ENCODE data around the gene CLDN5.

The CLDN5 gene

DNA sequence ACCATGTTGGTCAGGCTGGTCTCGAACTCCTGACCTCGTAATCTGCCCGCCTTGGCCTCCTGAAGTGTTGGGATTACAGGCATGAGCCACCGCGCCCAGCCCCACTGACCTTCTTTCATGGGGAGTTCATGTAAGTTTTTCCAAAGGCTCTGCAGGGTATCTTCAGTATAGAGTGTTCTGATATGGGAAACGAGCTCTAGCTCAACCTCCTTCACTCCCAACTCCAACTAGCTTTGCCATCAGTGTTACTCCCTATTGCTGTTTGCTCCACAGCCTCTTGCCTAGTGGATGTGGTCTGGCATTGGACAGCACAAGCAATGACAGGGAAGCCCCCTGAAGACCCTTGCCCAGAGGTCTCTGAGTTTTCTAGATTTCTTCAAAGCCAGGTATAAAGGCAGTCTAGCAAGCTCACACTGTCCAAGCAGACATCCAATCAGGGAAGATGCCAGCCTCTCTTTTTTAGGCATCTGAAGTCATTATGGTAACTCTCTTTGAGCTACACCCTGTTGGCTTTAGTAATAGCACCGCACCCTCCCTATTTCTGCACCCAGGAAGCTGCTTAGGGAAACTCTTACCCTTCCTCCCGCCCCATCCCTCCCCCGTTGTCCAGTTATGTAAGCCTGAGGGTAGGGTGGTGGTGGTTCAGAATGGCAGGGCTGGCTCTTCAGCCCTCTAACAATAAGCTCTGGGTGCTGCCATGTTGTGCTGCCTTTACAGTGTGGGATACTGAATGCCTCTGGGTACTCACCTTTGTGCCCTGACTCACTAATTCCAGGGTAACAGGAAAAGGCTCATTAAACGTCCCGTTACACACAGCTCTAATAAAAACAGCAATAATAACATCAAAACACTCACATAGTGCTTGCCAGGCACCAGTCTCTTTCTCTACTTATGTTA, 41.4 kb upstream of the CLDN5 start:
- H3K36me3 ChIP-seq (ENCODE audit: control insufficient read depth, insufficient read depth, low read length): no peaks in the 10 kb centered on the region
- no peaks in the 10 kb centered on the region for H3K9me3 ChIP-seq (ENCODE audit: control insufficient read depth, low read length)
- DNase-seq: no peak
- no peak overlapping the region for H3K27ac ChIP-seq (ENCODE audit: insufficient read depth, low read length, poor library complexity, severe bottlenecking)
- no peaks in the 10 kb centered on the region for H3K4me1 ChIP-seq (ENCODE audit: control insufficient read depth, insufficient read depth, low read length, poor library complexity, severe bottlenecking)
- no peaks in the 10 kb centered on the region for H3K27me3 ChIP-seq (replicated peaks; ENCODE audit: control insufficient read depth, insufficient read depth, low read length, poor library complexity, severe bottlenecking)
- no peak overlapping the region for H3K4me3 ChIP-seq (ENCODE audit: insufficient read depth, low read depth, low read length, poor library complexity, severe bottlenecking)

- no peak for DNase-seq
- no peak overlapping the region for H3K4me3 ChIP-seq (ENCODE audit: insufficient read depth, low read depth, low read length, poor library complexity, severe bottlenecking)
- H3K27ac ChIP-seq (ENCODE audit: insufficient read depth, low read length, poor library complexity, severe bottlenecking): no peak overlapping the region
- no peaks in the 10 kb centered on the region for H3K27me3 ChIP-seq (replicated peaks; ENCODE audit: control insufficient read depth, insufficient read depth, low read length, poor library complexity, severe bottlenecking)
- H3K36me3 ChIP-seq (ENCODE audit: control insufficient read depth, insufficient read depth, low read length): no peaks in the 10 kb centered on the region
- H3K4me1 ChIP-seq (ENCODE audit: control insufficient read depth, insufficient read depth, low read length, poor library complexity, severe bottlenecking): no peaks in the 10 kb centered on the region
- no peaks in the 10 kb centered on the region for H3K9me3 ChIP-seq (ENCODE audit: control insufficient read depth, low read length)
Observed at GRCh38 chr22:19559956-19560355, 35.7 kb upstream of the CLDN5 start.

GRCh38 chr22:19559324-19559811, 35.2 kb upstream of the CLDN5 start:
- no peak for DNase-seq
- Histone ChIP-seq H3K9me3 (ENCODE audit: control insufficient read depth, low read length) (no peaks in the 10 kb centered on the region), H3K36me3 (ENCODE audit: control insufficient read depth, insufficient read depth, low read length) (no peaks in the 10 kb centered on the region), H3K27ac (ENCODE audit: insufficient read depth, low read length, poor library complexity, severe bottlenecking) (no peak overlapping the region), H3K4me3 (ENCODE audit: insufficient read depth, low read depth, low read length, poor library complexity, severe bottlenecking) (no peak overlapping the region), H3K27me3 (replicated peaks; ENCODE audit: control insufficient read depth, insufficient read depth, low read length, poor library complexity, severe bottlenecking) (no peaks in the 10 kb centered on the region), H3K4me1 (ENCODE audit: control insufficient read depth, insufficient read depth, low read length, poor library complexity, severe bottlenecking) (no peaks in the 10 kb centered on the region)

DNA sequence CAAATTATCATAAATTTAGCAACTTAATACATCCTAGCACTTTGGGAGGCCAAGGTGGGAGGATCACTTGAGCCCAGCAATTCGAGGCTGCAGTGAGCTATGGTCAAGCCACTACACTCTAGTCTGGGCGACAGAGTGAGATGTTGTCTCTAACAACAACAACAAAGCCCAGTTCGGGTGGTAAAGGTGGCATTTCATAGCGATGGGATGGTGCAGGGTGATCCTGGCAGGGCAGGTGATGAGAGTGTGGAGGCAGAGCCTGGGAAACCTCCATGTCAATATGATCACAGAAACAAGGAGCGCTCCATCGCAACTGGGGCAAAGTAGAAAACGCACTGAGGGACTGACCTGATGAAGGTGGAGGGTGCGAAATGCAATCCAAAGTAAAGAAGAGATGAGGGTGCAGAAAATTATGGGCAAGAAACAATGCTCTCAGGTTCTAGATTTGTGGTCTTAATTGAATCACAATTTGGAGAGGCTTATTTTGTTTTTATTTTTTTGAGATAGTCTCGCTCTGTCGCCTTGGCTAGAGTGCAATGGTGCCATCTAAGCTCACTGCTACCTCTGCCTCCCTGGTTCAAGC, 32.8 kb upstream of the CLDN5 start:
- no peaks in the 10 kb centered on the region for H3K4me1 ChIP-seq (ENCODE audit: control insufficient read depth, insufficient read depth, low read length, poor library complexity, severe bottlenecking)
- H3K27me3 ChIP-seq (replicated peaks; ENCODE audit: control insufficient read depth, insufficient read depth, low read length, poor library complexity, severe bottlenecking): no peaks in the 10 kb centered on the region
- no peak for DNase-seq
- H3K4me3 ChIP-seq (ENCODE audit: insufficient read depth, low read depth, low read length, poor library complexity, severe bottlenecking): no peak overlapping the region
- no peaks in the 10 kb centered on the region for H3K36me3 ChIP-seq (ENCODE audit: control insufficient read depth, insufficient read depth, low read length)
- H3K9me3 ChIP-seq (ENCODE audit: control insufficient read depth, low read length): no peaks in the 10 kb centered on the region
- H3K27ac ChIP-seq (ENCODE audit: insufficient read depth, low read length, poor library complexity, severe bottlenecking): no peak overlapping the region

DNA sequence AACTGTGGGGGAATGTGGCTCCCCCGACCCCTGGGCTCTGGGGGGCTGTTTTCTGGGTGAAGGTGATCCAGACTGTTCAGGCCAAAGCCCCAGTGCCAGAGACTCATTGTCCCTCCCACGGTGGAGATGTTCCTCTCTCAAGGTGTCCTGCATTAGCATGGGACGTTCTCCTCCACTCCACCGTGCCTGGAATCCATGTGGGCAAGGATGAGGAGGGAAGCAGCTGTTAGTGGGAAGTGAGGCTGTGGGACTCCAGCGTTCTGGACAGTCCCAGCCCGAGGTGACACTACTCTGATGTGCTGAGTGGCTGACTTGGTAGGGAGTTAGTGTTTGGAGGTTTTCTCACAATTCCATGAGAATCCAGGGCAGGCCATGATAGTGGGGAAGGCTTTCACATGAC, 31.4 kb upstream of the CLDN5 start:
- no peak for DNase-seq
- Histone ChIP-seq H3K27ac (ENCODE audit: insufficient read depth, low read length, poor library complexity, severe bottlenecking) (no peak overlapping the region), H3K9me3 (ENCODE audit: control insufficient read depth, low read length) (no peaks in the 10 kb centered on the region), H3K36me3 (ENCODE audit: control insufficient read depth, insufficient read depth, low read length) (no peaks in the 10 kb centered on the region), H3K4me3 (ENCODE audit: insufficient read depth, low read depth, low read length, poor library complexity, severe bottlenecking) (no peak overlapping the region), H3K27me3 (replicated peaks; ENCODE audit: control insufficient read depth, insufficient read depth, low read length, poor library complexity, severe bottlenecking) (no peaks in the 10 kb centered on the region), H3K4me1 (ENCODE audit: control insufficient read depth, insufficient read depth, low read length, poor library complexity, severe bottlenecking) (no peaks in the 10 kb centered on the region)

DNA sequence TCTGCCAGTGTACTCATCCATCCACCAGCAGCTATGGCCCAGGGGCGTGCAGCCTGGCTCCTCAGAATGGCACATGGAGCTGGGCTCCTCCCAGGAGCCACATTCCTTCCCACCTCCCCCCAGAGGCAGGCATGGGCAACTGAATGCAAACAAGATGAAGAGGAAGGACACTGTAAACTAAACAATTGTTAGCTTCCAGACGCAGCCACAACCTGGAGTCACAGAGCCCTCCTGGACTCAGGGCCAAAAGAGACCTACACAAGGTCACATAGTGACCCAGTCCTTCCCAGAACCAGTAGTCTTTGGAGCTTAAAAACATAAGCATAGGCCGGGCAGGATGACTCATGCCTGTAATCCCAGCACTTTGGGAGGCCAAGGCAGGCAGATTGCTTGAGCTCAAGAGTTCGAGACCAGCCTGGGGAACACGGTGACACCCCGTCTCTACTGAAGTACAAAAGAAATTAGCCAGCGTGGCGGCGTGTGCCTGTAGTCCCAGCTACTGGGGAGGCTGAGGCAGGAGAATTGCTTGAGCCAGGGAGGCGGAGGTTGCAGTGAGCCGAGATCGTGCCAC, 30.7 kb upstream of the CLDN5 start:
- DNase-seq: no peak
- Histone ChIP-seq H3K4me3 (ENCODE audit: insufficient read depth, low read depth, low read length, poor library complexity, severe bottlenecking) (no peak overlapping the region), H3K27me3 (replicated peaks; ENCODE audit: control insufficient read depth, insufficient read depth, low read length, poor library complexity, severe bottlenecking) (no peaks in the 10 kb centered on the region), H3K27ac (ENCODE audit: insufficient read depth, low read length, poor library complexity, severe bottlenecking) (no peak overlapping the region), H3K9me3 (ENCODE audit: control insufficient read depth, low read length) (no peaks in the 10 kb centered on the region), H3K36me3 (ENCODE audit: control insufficient read depth, insufficient read depth, low read length) (no peaks in the 10 kb centered on the region), H3K4me1 (ENCODE audit: control insufficient read depth, insufficient read depth, low read length, poor library complexity, severe bottlenecking) (no peaks in the 10 kb centered on the region)

- Histone ChIP-seq H3K27ac (ENCODE audit: insufficient read depth, low read length, poor library complexity, severe bottlenecking) (no peak overlapping the region), H3K4me3 (ENCODE audit: insufficient read depth, low read depth, low read length, poor library complexity, severe bottlenecking) (no peak overlapping the region), H3K4me1 (ENCODE audit: control insufficient read depth, insufficient read depth, low read length, poor library complexity, severe bottlenecking) (no peaks in the 10 kb centered on the region), H3K36me3 (ENCODE audit: control insufficient read depth, insufficient read depth, low read length) (no peaks in the 10 kb centered on the region), H3K27me3 (replicated peaks; ENCODE audit: control insufficient read depth, insufficient read depth, low read length, poor library complexity, severe bottlenecking) (no peaks in the 10 kb centered on the region), H3K9me3 (ENCODE audit: control insufficient read depth, low read length) (no peaks in the 10 kb centered on the region)
- no peak for DNase-seq
Observed at GRCh38 chr22:19553201-19553600, 29.0 kb upstream of the CLDN5 start.

DNA sequence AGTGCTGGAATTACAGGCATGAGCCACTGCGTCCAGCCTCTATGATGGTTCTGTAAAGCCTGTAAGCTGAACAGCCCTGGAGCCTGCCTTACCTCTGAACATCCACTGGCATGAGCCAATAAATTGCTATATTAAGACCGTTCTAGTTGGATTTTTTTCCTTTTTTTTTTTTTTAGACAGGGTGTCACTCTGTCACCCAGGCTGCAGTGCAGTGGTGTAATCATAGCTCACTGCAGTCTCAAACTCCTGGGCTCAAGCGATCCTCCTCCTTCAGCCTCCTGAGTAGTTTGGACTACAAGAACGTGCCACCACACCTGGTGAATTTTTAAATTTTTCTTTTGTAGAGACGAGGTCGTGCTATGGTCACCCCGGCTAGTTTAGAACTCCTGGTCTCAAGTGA, 26.2 kb upstream of the CLDN5 start:
- H3K4me1 ChIP-seq (ENCODE audit: control insufficient read depth, insufficient read depth, low read length, poor library complexity, severe bottlenecking): no peaks in the 10 kb centered on the region
- no peaks in the 10 kb centered on the region for H3K9me3 ChIP-seq (ENCODE audit: control insufficient read depth, low read length)
- no peaks in the 10 kb centered on the region for H3K36me3 ChIP-seq (ENCODE audit: control insufficient read depth, insufficient read depth, low read length)
- no peak overlapping the region for H3K27ac ChIP-seq (ENCODE audit: insufficient read depth, low read length, poor library complexity, severe bottlenecking)
- no peaks in the 10 kb centered on the region for H3K27me3 ChIP-seq (replicated peaks; ENCODE audit: control insufficient read depth, insufficient read depth, low read length, poor library complexity, severe bottlenecking)
- H3K4me3 ChIP-seq (ENCODE audit: insufficient read depth, low read depth, low read length, poor library complexity, severe bottlenecking): no peak overlapping the region
- no peak for DNase-seq

- Histone ChIP-seq H3K4me1 (ENCODE audit: control insufficient read depth, insufficient read depth, low read length, poor library complexity, severe bottlenecking) (no peaks in the 10 kb centered on the region), H3K9me3 (ENCODE audit: control insufficient read depth, low read length) (no peaks in the 10 kb centered on the region)
Observed at GRCh38 chr22:19549428-19549827, 25.2 kb upstream of the CLDN5 start.

DNA sequence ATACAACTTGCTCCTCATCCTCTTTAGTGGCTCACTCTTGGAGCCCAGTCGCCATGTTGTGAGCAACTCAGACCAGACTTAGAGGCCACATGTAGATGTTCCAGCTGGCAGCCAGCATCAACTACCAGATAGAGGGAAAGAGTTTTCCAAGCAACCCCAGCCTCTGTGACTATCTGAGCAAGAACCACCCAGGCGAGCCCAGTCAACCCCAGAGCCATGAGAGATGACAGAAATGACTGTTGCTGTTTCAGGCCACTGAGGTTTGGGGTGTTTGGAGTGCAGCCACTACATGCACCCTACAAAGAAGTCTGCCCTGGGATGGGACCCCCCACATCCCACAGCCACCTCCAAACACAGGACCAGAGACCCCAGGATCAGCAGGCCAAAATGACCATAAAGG, 24.8 kb upstream of the CLDN5 start:
- DNase-seq: no peak
- H3K4me1 ChIP-seq (ENCODE audit: control insufficient read depth, insufficient read depth, low read length, poor library complexity, severe bottlenecking): no peaks in the 10 kb centered on the region
- H3K4me3 ChIP-seq (ENCODE audit: insufficient read depth, low read depth, low read length, poor library complexity, severe bottlenecking): no peak overlapping the region
- H3K36me3 ChIP-seq (ENCODE audit: control insufficient read depth, insufficient read depth, low read length): no peaks in the 10 kb centered on the region
- H3K9me3 ChIP-seq (ENCODE audit: control insufficient read depth, low read length): no peaks in the 10 kb centered on the region
- H3K27me3 ChIP-seq (replicated peaks; ENCODE audit: control insufficient read depth, insufficient read depth, low read length, poor library complexity, severe bottlenecking): no peaks in the 10 kb centered on the region
- H3K27ac ChIP-seq (ENCODE audit: insufficient read depth, low read length, poor library complexity, severe bottlenecking): no peak overlapping the region

More at GRCh38 chr22:19549428-19549827, 25.2 kb upstream of the CLDN5 start:
- Histone ChIP-seq H3K36me3 (ENCODE audit: control insufficient read depth, insufficient read depth, low read length) (no peaks in the 10 kb centered on the region), H3K27me3 (replicated peaks; ENCODE audit: control insufficient read depth, insufficient read depth, low read length, poor library complexity, severe bottlenecking) (no peaks in the 10 kb centered on the region), H3K4me3 (ENCODE audit: insufficient read depth, low read depth, low read length, poor library complexity, severe bottlenecking) (no peak overlapping the region), H3K27ac (ENCODE audit: insufficient read depth, low read length, poor library complexity, severe bottlenecking) (no peak overlapping the region)
- DNase-seq: no peak
